Retinal pigment epithelial cell (primary cell): ENCODE results near the gene GYPB.
"Not testable (repeated sequence)": the region's sequence is repeated elsewhere in the genome, so short reads cannot be mapped to it uniquely, and the experiment has no call there.

Experiments
- DNase-seq: peaks from one replicate; pipeline ENCODE4 v3.0.0-alpha.2; 2010; ENCODE audit warnings: low read depth
- H3K4me3 ChIP-seq: 2 replicates; pipeline ENCODE4 v1.5.1; 2011; ENCODE audit warnings: mild to moderate bottlenecking, low read length, control low read depth, moderate library complexity
- TF ChIP-seq, protein P1 (sequence below): conservative IDR thresholded peaks from 2 replicates; pipeline ENCODE4 v1.5.1; 2011; ENCODE audit warnings: low read depth, low read length, control low read depth, inconsistent platforms

Gene GYPB

DNA sequence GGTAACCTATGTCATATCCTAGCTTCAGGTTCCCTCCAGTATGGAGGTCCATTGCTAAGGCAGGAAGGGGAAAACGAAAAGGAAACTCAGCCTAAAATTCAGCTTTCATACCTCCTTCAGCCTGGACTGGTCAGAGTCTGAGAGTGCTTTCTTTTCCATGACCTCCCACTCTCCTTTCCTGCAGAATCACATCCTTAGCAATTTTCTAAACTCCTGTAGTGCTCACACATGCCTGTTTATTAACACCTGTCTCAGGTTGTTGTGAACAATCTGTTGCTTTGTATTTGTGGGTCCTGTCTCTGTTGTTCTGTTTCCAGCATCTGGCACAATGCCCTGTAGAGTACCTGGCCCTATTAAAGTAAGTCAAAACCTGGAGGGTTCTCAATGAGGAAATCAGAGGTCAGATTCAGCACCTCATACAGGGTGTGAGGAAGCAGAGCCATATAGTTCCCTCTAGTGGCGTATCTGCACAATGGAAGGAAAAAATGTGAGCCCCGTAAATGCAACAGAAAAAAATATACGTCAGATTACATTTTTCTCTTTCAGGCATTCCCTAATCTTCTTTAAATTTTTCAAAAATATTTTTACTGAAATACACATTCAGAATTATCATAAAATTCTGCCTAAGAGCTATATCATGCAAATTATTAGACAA lies 2.3 kb upstream of the GYPB start:
- not testable (repeated sequence) for DNase-seq, H3K4me3 ChIP-seq
- TF ChIP-seq, protein P1, sequence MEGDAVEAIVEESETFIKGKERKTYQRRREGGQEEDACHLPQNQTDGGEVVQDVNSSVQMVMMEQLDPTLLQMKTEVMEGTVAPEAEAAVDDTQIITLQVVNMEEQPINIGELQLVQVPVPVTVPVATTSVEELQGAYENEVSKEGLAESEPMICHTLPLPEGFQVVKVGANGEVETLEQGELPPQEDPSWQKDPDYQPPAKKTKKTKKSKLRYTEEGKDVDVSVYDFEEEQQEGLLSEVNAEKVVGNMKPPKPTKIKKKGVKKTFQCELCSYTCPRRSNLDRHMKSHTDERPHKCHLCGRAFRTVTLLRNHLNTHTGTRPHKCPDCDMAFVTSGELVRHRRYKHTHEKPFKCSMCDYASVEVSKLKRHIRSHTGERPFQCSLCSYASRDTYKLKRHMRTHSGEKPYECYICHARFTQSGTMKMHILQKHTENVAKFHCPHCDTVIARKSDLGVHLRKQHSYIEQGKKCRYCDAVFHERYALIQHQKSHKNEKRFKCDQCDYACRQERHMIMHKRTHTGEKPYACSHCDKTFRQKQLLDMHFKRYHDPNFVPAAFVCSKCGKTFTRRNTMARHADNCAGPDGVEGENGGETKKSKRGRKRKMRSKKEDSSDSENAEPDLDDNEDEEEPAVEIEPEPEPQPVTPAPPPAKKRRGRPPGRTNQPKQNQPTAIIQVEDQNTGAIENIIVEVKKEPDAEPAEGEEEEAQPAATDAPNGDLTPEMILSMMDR: peak; percentile 72

DNA sequence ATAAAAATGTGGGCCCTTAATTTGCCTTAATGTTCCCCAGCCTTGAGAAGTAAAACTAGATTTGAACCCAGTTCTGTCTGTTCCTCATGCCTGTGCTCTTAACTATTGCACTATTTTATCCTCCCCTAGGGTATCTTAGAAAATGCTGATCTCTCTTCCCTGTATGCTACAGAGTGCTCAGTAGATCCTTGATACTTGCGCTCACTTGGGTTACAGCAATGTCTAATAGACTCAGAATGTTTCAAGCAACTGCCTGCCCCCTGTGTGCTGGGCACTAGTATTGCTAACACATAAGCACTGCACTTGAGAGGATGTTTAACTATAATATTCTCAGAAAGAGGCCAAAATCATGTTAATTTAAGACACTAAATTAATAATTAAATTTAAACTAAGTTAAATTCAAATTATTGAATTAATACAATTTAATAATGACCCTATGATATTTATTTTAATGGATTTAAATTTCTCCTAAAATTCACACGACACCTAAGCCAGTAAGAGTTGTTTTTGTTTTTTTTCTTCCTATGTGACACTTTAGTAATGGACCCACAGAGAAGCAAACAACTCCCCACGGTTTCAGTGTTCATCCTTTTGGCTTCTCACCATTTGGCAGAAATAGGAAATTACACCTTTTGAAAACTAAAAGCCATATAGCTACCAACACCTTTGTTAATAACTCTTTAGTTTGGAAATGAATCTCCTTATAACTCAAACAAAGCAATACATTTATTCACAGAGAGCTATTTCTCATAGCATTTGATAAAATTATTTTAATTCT lies 768 bp downstream of the GYPB start:
- H3K4me3 ChIP-seq, DNase-seq: not testable (repeated sequence)

DNA sequence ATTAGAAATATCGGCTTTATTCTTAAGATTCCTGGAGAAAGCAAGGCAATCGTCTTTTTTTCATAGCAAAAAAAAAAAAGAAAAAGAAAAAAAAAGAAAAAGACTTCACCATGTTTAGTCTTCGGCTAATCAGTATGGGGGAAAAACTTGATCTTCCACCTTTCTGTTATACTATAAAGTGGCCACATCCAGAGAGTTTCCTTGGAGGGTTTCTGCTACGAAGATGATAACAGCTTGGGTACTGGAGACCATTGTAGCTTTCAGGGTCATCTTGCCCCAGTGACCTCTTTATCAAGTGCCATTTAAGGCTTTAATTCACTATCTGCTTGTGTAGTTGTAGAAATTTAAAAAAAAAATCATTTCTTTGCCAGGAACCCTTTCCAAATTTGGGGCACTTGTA lies 1.9 kb downstream of the GYPB start:
- not testable (repeated sequence) for DNase-seq, H3K4me3 ChIP-seq

DNA sequence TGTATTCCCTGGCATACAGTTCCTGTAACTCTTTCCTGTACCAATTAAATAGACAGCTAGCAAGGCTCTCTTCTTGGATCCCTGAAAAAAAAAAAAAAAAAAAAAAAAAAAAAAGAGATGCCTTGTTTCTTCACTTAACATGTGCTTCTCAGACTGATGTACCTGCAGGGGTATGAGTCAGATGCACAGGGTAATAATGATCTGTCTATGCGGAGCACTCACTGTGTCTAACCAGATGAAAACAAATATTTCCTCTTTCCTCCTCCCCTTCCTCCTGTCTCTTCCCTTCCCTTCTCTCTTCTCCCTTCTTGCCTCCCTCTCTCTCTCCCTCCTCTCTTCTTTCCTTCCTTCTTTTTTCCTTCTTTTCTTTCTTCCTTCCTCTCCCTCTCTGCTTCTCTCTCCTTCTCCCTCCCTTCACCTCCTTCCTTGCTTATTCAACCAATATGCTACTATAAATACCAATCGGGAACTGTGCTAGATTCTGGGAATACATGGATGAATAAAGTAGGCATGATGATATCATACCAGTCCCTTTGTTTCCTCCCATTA lies 3.0 kb downstream of the GYPB start:
- not testable (repeated sequence) for H3K4me3 ChIP-seq, DNase-seq

DNA sequence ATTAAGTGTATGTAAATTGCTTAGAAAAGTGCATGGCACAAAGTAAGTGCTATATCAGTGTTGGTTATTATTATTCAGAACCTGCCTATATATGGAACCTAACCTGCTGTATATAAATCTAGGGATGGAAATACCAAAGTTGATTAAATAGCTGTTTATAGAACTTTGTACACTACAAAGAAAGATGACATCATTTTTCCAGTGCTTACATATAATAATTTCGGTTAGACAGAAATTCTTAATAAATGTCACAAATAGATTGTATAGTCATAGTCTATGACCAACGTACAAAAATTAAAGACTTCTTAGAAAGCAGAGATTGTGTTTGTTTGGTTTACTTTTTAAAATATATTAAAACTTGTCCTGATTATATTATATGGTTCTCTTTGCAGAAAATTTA lies 4.4 kb downstream of the GYPB start:
- TF ChIP-seq, protein P1: no peak
- no peak for DNase-seq
- no peak overlapping the region for H3K4me3 ChIP-seq

DNA sequence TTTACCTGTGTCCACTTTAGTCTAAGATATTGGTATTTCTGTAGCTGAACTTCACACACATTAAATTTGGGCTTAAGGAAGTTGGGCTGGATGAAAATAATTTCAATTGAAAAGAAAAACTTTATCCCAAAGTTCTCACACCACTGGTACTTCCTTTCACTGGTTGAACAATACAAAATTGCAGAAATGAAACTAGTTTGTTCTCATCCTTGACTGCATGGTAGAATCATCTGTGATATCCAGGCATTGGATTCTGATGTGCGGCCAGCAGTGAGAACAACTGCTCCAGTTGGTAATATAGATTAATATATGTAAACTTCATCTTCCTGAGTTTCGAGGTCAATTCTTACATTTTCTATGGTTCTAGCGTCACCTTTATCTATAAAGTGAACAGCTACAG lies 10.6 kb downstream of the GYPB start:
- DNase-seq, H3K4me3 ChIP-seq: not testable (repeated sequence)

DNA sequence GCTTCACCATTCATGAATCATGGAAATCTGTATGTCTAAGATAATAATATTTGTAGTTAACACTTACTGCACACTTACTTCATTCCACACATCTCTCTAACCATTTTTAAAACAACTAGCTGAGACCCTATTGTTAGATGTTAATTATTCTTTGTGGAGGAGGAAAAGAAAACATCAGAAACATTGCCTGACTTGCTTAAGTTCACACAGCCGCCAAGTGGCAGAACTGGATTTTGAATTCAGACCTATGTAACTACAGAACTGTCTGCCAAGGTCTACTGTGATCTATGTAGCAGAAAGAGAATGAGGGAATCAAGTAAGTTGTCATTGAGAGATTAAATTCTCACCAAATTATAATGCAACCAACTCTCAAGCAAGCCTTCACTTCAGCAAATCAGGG lies 11.2 kb downstream of the GYPB start:
- H3K4me3 ChIP-seq: not testable (repeated sequence)

DNA sequence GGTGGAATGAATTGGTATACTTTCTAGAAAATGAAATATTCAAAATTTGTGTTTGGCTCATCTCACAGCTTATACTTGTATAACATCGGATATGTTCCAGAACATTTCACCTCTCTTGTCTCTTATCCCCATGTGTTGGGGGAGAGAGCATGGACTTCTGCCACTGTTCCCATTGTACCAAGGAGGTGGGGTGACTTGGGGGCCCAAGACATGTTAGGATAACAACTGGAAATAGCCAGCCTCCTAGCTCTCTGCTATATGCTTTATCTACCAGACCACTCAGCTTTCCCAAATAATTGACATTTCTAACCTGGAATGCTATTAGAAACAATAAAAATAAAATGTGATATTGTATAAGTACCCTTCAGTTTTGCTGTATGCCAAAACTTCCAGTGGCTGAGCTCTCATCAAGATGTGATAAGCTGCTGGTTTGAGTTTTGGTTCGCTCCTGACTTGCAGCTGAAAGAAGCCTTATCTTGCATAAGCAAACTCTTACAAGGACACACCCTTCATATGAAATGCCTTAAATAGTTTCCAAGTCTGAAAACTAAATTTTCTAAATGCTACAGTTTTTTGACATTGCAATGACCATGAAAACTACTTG lies 12.9 kb downstream of the GYPB start:
- DNase-seq: peak; percentile 36
- not testable (repeated sequence) for H3K4me3 ChIP-seq

More for the DNA sequence above, 11.2 kb downstream of the GYPB start:
- DNase-seq: not testable (repeated sequence)

DNA sequence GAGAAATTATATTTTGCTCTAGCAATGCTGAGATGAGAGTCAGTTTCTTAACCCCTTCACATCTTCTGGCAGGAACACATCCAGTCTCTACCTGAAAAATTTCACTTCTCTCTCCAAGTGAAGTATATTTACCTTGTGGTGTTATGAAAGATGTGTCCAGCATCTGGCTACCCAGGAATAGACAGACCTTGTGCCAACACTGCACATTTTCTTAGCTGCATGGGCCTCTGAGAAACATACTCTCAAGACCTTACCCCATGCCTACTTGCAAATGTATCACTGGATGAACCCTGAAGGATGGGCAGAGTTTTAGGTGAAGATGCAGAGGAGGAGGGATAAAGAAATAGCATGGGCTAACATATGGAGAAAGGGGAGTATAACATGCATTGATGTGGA lies 13.6 kb downstream of the GYPB start:
- H3K4me3 ChIP-seq, DNase-seq: not testable (repeated sequence)

DNA sequence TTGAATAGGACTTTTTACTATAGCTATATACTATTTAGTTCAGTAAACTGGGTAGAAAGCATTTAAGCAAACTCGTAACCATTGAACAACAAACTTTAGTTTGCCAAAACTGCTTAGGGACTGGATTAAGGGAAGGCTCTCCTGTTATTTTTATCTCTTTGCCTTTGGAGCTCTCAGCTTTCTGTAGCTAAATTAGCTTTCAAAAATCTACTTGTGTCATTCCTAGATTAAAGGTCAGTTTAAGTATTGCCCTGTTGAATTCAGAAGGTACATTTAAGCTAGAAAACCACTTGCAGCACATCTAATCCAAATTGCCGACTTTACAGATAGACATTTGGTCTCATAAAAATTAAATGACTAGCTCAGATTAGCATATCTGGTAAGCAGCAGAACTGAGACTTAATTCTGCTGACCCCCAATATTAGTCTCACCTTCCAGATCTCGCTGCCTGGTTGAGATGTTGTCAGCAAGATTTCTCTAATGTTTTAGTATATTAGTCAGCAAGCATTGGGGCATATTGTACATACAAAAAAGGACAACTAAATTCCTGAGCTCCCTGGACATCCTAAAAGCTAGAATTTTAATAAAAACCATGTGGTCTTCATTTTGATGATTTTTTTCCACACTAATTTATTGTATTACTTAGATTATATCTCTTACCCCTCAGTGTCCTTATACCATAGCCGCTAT lies 14.2 kb downstream of the GYPB start:
- not testable (repeated sequence) for H3K4me3 ChIP-seq, DNase-seq

DNA sequence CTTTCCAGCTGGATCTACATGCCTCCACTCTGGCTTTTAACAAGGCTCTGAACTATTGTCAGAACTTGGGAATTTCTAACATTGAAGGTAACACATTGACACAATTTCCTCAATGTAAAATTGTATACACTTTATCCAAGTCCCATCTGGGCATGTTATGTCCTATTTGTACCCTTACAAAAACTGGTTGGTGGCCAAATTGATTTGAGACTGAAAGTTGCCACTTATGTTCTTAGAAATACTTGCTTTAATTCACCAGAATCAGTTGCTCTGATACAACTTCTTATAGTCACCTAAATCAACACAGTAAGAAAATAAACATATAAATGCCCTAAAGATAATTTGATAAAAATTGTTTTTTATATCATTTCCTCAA lies 15.3 kb downstream of the GYPB start:
- not testable (repeated sequence) for H3K4me3 ChIP-seq, DNase-seq

DNA sequence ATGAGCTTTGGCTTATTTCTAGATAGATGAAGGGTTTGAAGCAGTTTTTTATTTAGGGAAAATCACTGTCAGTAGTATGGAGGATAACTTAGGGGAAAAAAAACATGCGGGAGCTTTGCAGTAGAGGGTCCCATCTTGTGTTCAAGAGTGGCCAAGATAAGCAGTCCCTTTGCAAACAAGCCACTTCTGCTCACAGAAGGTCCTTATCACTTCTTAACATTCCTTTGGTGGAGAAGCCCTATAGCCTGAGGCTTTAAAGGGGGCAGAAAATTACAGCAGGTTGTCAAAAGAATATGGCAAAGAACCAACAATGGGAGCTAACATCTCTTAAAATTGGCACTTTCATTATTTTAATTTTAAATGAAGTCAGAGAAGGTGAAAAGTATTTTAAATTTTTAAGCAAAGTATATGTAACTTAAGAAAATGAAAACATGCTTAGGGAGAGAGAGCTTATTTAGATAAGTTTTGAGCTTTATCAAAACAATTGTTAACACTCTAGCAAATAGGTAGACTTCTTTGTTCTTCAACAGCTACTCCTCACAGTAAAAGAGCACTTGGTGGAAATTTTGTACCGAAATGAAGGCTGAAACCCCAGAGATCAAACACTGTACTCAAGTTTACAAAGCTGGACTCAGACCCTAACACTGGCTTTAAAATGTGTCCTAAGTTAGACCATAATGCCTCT lies 15.8 kb downstream of the GYPB start:
- not testable (repeated sequence) for DNase-seq, H3K4me3 ChIP-seq

DNA sequence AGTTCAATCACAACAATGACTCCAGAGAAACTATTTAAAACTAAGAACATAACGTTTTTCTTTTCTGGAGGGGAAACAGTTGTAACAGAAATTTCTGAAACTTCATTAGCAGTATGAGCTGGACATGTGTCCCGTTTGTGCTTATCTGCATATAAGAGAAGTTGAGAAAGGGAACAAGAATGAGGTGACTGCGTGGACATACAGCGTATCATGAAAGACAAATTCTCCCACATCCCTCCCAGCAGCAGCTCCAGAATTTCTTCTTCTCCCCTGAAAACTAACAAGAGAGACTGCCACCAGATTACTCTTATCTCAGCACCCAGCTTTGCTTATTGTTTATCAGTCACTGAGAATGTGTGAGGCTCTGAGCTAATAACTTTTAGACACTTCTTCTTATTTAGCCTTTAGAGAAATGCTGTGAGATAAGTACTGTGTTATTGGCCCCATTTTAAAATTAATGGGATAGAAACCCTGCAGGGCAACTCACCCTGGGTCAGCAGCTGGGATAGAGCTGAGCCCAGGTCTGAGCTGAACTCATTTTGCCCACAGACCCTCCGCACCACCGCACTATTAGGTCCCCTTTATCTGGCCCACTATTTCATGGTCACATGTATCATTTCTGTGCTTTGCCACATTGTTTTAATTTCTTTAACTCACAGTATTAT lies 18.7 kb downstream of the GYPB start:
- not testable (repeated sequence) for DNase-seq, H3K4me3 ChIP-seq

DNA sequence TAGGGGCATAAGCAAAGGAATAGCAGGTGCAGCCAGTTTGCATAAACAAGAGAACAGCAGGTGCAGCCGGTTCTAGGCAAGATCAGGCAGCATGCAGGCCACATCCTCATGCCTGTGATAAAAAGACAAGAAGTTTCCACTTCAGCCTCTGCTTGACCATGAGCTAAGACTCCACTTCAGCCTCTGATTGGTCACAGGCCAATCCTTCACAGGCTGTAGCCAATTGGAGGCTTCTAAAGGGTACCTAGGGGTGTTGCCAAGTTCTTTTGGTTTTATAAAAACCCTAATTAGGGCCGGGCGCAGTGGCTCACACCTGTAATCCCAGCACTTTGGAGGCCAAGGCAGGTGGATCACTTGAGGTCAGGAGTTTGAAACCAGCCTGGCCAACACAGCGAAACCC lies 23.0 kb downstream of the GYPB start:
- not testable (repeated sequence) for DNase-seq, H3K4me3 ChIP-seq

DNA sequence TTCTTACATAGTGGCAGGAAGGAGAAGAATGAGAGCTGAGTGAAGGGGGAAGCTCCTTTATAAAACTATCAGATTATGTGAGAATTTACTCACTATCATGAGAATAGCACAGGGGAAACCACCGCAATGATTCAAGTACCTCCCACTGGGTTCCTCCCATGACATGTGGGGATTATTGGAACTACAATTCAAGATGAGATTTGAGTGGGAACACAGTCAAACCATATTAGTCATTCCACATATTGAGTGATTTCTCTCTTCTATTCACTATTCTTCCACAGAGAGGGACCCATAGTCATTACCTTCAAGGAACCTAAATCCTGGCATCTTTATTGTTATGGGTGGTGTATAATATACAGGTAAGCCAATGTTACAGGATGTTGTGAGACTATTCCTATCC lies 27.4 kb downstream of the GYPB start:
- not testable (repeated sequence) for H3K4me3 ChIP-seq, DNase-seq

DNA sequence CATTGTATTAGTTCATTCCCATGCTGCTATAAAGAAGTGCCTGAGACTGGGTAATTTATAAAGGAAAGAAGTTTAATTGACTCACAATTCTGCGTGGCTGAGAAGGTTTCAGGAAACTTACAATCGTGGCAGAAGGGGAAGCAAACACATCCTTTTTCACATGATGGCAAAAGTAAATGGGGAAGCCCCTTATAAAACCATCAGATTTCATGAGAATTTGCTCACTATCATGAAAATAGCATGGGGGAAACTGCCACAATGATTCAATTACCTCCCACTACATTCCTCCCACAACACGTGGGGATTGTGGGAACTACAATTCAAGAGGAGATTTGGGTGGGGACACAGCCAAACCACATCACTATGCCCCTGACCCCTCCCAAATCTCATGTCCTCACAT lies 28.5 kb downstream of the GYPB start:
- H3K4me3 ChIP-seq, DNase-seq: not testable (repeated sequence)
